Measurements from ENCODE around the gene TGM1. TPM values are rescaled to one million over a fixed set of nuclear protein-coding genes. Genes with fewer than 3 reads are reported as not detected.

The TGM1 gene
- total RNA-seq, 2 donors from 2014 or later, result 0.40 to 3.9 TPM

- Histone ChIP-seq H3K9ac (ENCODE audit: low read depth in 2 of 2, low read length in 2 of 2) (no peak overlapping the region), H3K36me3 (no peaks in the 10 kb centered on the region), H3K9me3 (no peaks in the 10 kb centered on the region), H3K27me3 (no peaks in the 10 kb centered on the region), H3K27ac (no peak overlapping the region), H3K4me1 (no peaks in the 10 kb centered on the region), H3K4me3 (no peak overlapping the region)
- DNase-seq, result no peak
- intact Hi-C loops (cut with DNase I), result no loop called here
- no peak for TF ChIP-seq CTCF (IDR thresholded peaks at IDR 0.05)
Measured at GRCh38 chr14:24258548-24259265, 4.3 kb downstream of the TGM1 start.

GRCh38 chr14:24258119-24258518 is 4.9 kb downstream of the TGM1 start:
- DNase-seq, result no peak

GRCh38 chr14:24256960-24257359 is 6.0 kb downstream of the TGM1 start:
- Histone ChIP-seq H3K4me3 (no peak overlapping the region), H3K27ac (no peak overlapping the region), H3K36me3 (no peaks in the 10 kb centered on the region), H3K27me3 (no peaks in the 10 kb centered on the region), H3K9ac (ENCODE audit: low read depth in 2 of 2, low read length in 2 of 2) (no peak overlapping the region), H3K4me1 (no peaks in the 10 kb centered on the region), H3K9me3 (no peaks in the 10 kb centered on the region)
- intact Hi-C loops (cut with DNase I), result no loop called here
- no peak for TF ChIP-seq CTCF (IDR thresholded peaks at IDR 0.05)
- DNase-seq, result no peak

More at GRCh38 chr14:24258119-24258518, 4.9 kb downstream of the TGM1 start:
- TF ChIP-seq CTCF (IDR thresholded peaks at IDR 0.05), result no peak
- Histone ChIP-seq H3K4me3 (no peak overlapping the region), H3K9me3 (no peaks in the 10 kb centered on the region), H3K4me1 (no peaks in the 10 kb centered on the region), H3K9ac (ENCODE audit: low read depth in 2 of 2, low read length in 2 of 2) (no peak overlapping the region), H3K27ac (no peak overlapping the region), H3K36me3 (no peaks in the 10 kb centered on the region), H3K27me3 (no peaks in the 10 kb centered on the region)
- intact Hi-C loops (cut with DNase I), result no loop called here

- H3K9ac ChIP-seq (ENCODE audit: low read depth in 2 of 2, low read length in 2 of 2), result no peak overlapping the region
- H3K27ac ChIP-seq, result no peak overlapping the region
- DNase-seq, result no peak
- no peaks in the 10 kb centered on the region for H3K27me3 ChIP-seq
- H3K4me3 ChIP-seq, result no peak overlapping the region
- H3K9me3 ChIP-seq, result no peaks in the 10 kb centered on the region
- no peaks in the 10 kb centered on the region for H3K36me3 ChIP-seq
- intact Hi-C loops (cut with DNase I), result no loop called here
- H3K4me1 ChIP-seq, result no peaks in the 10 kb centered on the region
- TF ChIP-seq CTCF (IDR thresholded peaks at IDR 0.05), result no peak
Measured at GRCh38 chr14:24255931-24256711, 6.9 kb downstream of the TGM1 start.

GRCh38 chr14:24255438-24255837 is 7.5 kb downstream of the TGM1 start:
- intact Hi-C loops (cut with DNase I), result no loop called here
- H3K36me3 ChIP-seq, result no peaks in the 10 kb centered on the region
- no peaks in the 10 kb centered on the region for H3K4me1 ChIP-seq
- no peak overlapping the region for H3K9ac ChIP-seq (ENCODE audit: low read depth in 2 of 2, low read length in 2 of 2)
- no peaks in the 10 kb centered on the region for H3K9me3 ChIP-seq
- H3K27ac ChIP-seq, result no peak overlapping the region
- no peak for DNase-seq
- H3K4me3 ChIP-seq, result no peak overlapping the region
- no peak for TF ChIP-seq CTCF (IDR thresholded peaks at IDR 0.05)
- H3K27me3 ChIP-seq, result no peaks in the 10 kb centered on the region
